ENCODE results near the gene SERINC3. TPM values are rescaled to one million over a fixed set of nuclear protein-coding genes. Genes with fewer than 3 reads are reported as not detected.

The SERINC3 gene
- total and polyA plus RNA-seq, 10 of the 15 experiments (the other 5 are each of a cell fraction or from before 2014, with no cell fraction given), result 24.5 to 96.8 (median 38.8) TPM

DNA sequence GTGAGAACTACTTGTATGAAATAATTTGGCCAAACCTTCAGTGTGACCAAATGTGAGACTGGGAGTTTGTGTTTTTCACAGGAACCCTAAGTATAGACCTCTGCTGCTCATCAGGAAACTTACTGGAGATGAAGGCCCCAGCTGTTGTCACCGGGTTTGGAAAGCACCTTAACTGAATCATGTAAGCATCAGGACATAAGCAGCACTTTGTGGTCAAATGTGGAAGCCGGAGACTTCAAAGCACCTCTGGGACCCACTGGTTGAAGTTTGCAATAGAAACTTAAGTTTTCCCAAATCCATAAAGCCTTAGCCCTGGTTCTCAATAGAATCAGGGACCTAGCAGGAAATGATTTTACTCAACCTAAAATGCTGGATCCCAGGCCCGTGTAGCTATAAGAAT, 31.9 kb downstream of the SERINC3 start (continued):
- TF ChIP-seq, protein P1, sequence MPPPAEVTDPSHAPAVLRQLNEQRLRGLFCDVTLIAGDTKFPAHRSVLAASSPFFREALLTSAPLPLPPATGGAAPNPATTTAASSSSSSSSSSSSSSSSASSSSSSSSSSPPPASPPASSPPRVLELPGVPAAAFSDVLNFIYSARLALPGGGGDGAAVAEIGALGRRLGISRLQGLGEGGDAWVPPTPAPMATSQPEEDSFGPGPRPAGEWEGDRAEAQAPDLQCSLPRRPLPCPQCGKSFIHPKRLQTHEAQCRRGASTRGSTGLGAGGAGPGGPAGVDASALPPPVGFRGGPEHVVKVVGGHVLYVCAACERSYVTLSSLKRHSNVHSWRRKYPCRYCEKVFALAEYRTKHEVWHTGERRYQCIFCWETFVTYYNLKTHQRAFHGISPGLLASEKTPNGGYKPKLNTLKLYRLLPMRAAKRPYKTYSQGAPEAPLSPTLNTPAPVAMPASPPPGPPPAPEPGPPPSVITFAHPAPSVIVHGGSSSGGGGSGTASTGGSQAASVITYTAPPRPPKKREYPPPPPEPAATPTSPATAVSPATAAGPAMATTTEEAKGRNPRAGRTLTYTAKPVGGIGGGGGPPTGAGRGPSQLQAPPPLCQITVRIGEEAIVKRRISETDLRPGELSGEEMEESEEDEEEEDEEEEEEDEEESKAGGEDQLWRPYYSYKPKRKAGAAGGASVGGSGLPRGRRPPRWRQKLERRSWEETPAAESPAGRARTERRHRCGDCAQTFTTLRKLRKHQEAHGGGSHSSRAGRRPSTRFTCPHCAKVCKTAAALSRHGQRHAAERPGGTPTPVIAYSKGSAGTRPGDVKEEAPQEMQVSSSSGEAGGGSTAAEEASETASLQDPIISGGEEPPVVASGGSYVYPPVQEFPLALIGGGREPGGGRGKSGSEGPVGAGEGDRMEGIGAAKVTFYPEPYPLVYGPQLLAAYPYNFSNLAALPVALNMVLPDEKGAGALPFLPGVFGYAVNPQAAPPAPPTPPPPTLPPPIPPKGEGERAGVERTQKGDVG (CRISPR knock-in tag; IDR thresholded peaks at IDR 0.05), result no peak
- TF ChIP-seq ZNF217 (IDR thresholded peaks at IDR 0.05) (no peak), NRF1 (conservative IDR thresholded peaks at IDR 0.05; ENCODE audit: low read depth, low read length) (no peak), MAX (IDR thresholded peaks at IDR 0.05; ENCODE audit: low read depth, low read length) (no peak), CEBPB (IDR thresholded peaks at IDR 0.05; ENCODE audit: borderline replicate concordance in 1 of 2, low read depth in 2 of 2, low read length in 2 of 2) (peak in 1 of 2 experiments; percentile 54; a peak in 1 of 4 replicates), TAF1 (IDR thresholded peaks at IDR 0.05; ENCODE audit: borderline replicate concordance, low read depth, low read length) (no peak), MEF2A (IDR thresholded peaks at IDR 0.05; ENCODE audit: insufficient read depth, low read depth, low read length) (peak; percentile 73; the same call in 1 of the 2 replicates), HCFC1 (IDR thresholded peaks at IDR 0.05; ENCODE audit: low read length) (no peak), GABPA (IDR thresholded peaks at IDR 0.05; ENCODE audit: low read depth) (no peak), ZNF384 (IDR thresholded peaks at IDR 0.05; ENCODE audit: borderline replicate concordance, low read depth, low read length) (no peak), RAD51 (IDR thresholded peaks at IDR 0.05) (no peak), WRNIP1 (IDR thresholded peaks at IDR 0.05; ENCODE audit: borderline replicate concordance, low read depth, low read length) (no peak), GATAD2B (conservative IDR thresholded peaks at IDR 0.05; ENCODE audit: low read depth) (no peak), MYC (IDR thresholded peaks at IDR 0.05; ENCODE audit: insufficient read depth, insufficient read length, insufficient replicate concordance, low read length, severe bottlenecking) (no peak), KLF5 (IDR thresholded peaks at IDR 0.05; ENCODE audit: partially characterized antibody) (no peak), ETV6 (conservative IDR thresholded peaks at IDR 0.05 in 1 of 2, IDR thresholded peaks at IDR 0.05 in 1 of 2; ENCODE audit: borderline replicate concordance in 1 of 2, low read depth in 1 of 2) (0 out of 4 replicates have a peak, but pooled peaks of 1 of the 2 experiments have one; percentile 22)
